Breast epithelium (tissue), 4 donors: ENCODE data around the gene PMPCA. TPM values are rescaled to one million over a fixed set of nuclear protein-coding genes. Genes with fewer than 3 reads are reported as not detected.

ENCODE experiments used
- DNase-seq, 2 donors: peaks; one replicate each; pipeline ENCODE4 v3.0.0-alpha.2; 2019; ENCODE audit warnings: low spot score in 2 of 2
- H3K27ac ChIP-seq, 2 donors: fragments of 200-600 bp; sonication (generic) in 1 of 2; one replicate each; pipeline ENCODE4 v1.5.1; 2016 to 2019; ENCODE audit warnings: mild to moderate bottlenecking in 1 of 2
- H3K27me3 ChIP-seq, 2 donors: fragments of 200-600 bp; sonication (generic) in 1 of 2; one replicate each; pipeline versions ENCODE4 v1.5.1 to v1.6.0; 2017 to 2019; ENCODE audit warnings: control low read depth in 1 of 2, mild to moderate bottlenecking in 1 of 2
- H3K36me3 ChIP-seq: fragments of 200-600 bp; one replicate; pipeline ENCODE4 v1.5.1; 2019
- H3K4me1 ChIP-seq, 2 donors: fragments of 200-600 bp; sonication (generic); one replicate each; pipeline ENCODE4 v1.5.1; 2016 to 2019; ENCODE audit warnings: control low read depth in 1 of 2
- H3K4me3 ChIP-seq, 3 donors: fragments of 200-600 bp; sonication (generic); 1 replicate in 2 of 3; 2 replicates in 1 of 3; pipeline ENCODE4 v1.5.1; 2016 to 2019; ENCODE audit warnings: mild to moderate bottlenecking in 3 of 3, moderate library complexity in 2 of 3
- H3K9me3 ChIP-seq, 2 donors: fragments of 200-600 bp; sonication (generic) in 1 of 2; one replicate each; pipeline ENCODE4 v1.5.1; 2016 to 2019; ENCODE audit warnings: control low read depth in 1 of 2
- CTCF ChIP-seq, 3 donors: fragments of 450-650 bp; IDR thresholded peaks; one replicate each; pipeline ENCODE4 v1.5.1; 2016 to 2017; ENCODE audit warnings: antibody characterized with exemption in 3 of 3, mild to moderate bottlenecking in 3 of 3, moderate library complexity in 3 of 3
- POLR2A ChIP-seq: fragments of 450-650 bp; IDR thresholded peaks from one replicate; pipeline ENCODE4 v1.6.1; 2016; ENCODE audit warnings: antibody characterized with exemption, mild to moderate bottlenecking, moderate library complexity
- POLR2AphosphoS5 ChIP-seq, 3 donors: sonication (generic); formaldehyde crosslinking; IDR thresholded peaks; one replicate each; pipeline ENCODE4 v1.6.1; 2017; ENCODE audit warnings: antibody characterized with exemption in 3 of 3
- intact Hi-C: fragments of 100-400 bp; cut with DNase I; formaldehyde crosslinking; loops from one replicate; pipeline ENCODE4 v1.15.1; 2023; ENCODE audit warnings: low total_unique reads
- total RNA-seq, 3 donors: library from RNA; depleted of rRNA; stranded (reverse); fragments of >200 nt; gene quantifications; one replicate each; pipeline ENCODE4 v1.1.0, GENCODE V29; 2016

PMPCA gene
- total RNA-seq, 3 donors from 2014 or later, result 31.4 to 37.0 (median 35.1) TPM

DNA sequence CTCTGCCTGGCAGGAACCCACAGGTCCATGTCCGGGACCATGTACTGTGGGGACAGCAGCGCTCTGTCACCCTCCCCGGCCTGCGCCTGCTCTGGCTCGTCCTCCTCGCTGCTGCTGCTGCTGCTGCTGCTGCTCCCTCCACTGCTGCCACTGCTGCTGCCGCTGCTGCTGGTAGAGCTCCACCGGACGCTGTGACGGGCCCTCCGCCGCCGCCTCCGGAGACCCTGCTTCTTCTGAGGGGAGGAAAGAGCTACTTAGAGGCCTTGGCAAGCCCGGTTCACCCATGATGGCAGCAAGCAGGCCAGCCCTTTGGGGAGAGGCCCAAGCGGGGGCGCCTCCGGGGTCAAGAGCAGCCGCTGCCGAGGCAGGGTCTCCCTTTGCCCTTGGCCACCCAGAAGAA lies 27.0 kb upstream of the PMPCA start:
- TF ChIP-seq POLR2AphosphoS5 (IDR thresholded peaks at IDR 0.05) (no peak), POLR2A (no peak), CTCF (IDR thresholded peaks at IDR 0.05) (no peak)
- no peak for DNase-seq
- intact Hi-C loops, result no loop called here
- Histone ChIP-seq H3K27me3 (no peaks in the 10 kb centered on the region), H3K27ac (no peak overlapping the region), H3K4me3 (no peak overlapping the region), H3K9me3 (no peaks in the 10 kb centered on the region), H3K36me3 (no peaks in the 10 kb centered on the region), H3K4me1 (no peaks in the 10 kb centered on the region)

- intact Hi-C loops, result no loop called here
- no peaks in the 10 kb centered on the region for H3K27me3 ChIP-seq
- TF ChIP-seq POLR2A, result no peak
- no peak for TF ChIP-seq POLR2AphosphoS5 (IDR thresholded peaks at IDR 0.05)
- no peak for TF ChIP-seq CTCF (IDR thresholded peaks at IDR 0.05)
- no peaks in the 10 kb centered on the region for H3K36me3 ChIP-seq
- H3K4me1 ChIP-seq, result no peaks in the 10 kb centered on the region
- H3K4me3 ChIP-seq, result no peak overlapping the region
- no peaks in the 10 kb centered on the region for H3K9me3 ChIP-seq
- DNase-seq, result no peak
- no peak overlapping the region for H3K27ac ChIP-seq
Measured at GRCh38 chr9:136385015-136385414, 25.4 kb upstream of the PMPCA start.

GRCh38 chr9:136386018-136386417 lies 24.4 kb upstream of the PMPCA start:
- TF ChIP-seq POLR2A, result no peak
- TF ChIP-seq POLR2AphosphoS5 (IDR thresholded peaks at IDR 0.05), result no peak
- TF ChIP-seq CTCF (IDR thresholded peaks at IDR 0.05), result no peak
- Histone ChIP-seq H3K36me3 (no peaks in the 10 kb centered on the region), H3K4me3 (no peak overlapping the region), H3K27me3 (no peaks in the 10 kb centered on the region), H3K27ac (no peak overlapping the region), H3K4me1 (no peaks in the 10 kb centered on the region), H3K9me3 (no peaks in the 10 kb centered on the region)
- no peak for DNase-seq
- intact Hi-C loops, result no loop called here

- H3K27me3 ChIP-seq, result no peaks in the 10 kb centered on the region
- H3K9me3 ChIP-seq, result no peaks in the 10 kb centered on the region
- H3K36me3 ChIP-seq, result peaks cover 5% of the 10 kb centered on the region
- H3K4me3 ChIP-seq, result no peak overlapping the region
- TF ChIP-seq POLR2AphosphoS5 (IDR thresholded peaks at IDR 0.05) (no peak), POLR2A (no peak)
- no peak overlapping the region for H3K27ac ChIP-seq
- intact Hi-C loops, result no loop called here
- no peaks in the 10 kb centered on the region for H3K4me1 ChIP-seq
- DNase-seq, result no peak
Measured at GRCh38 chr9:136387217-136387616, 23.2 kb upstream of the PMPCA start.

DNA sequence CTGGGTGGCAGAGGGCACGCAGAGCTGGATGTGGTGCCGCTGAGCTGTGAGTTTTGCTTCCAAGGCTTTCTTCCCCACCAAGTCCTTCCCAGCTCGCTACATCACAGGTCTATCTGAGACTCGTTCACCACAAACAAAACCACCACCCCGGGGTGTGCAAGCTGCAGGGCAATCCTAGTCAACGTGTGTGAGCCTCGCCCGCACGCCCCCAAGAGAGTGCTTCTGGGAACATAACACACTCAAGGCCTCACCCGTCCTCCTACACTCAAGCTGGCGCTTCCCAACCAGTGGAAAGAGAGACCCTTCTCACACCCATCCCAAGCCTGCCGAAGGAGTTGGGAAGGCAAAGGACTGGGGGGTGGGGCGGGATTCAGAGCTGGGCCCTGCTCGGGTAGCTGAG lies 21.1 kb upstream of the PMPCA start:
- no peaks in the 10 kb centered on the region for H3K27me3 ChIP-seq

More for the DNA sequence above, 21.1 kb upstream of the PMPCA start:
- Histone ChIP-seq H3K4me3 (no peak overlapping the region), H3K9me3 (no peaks in the 10 kb centered on the region), H3K36me3 (peaks cover 5% of the 10 kb centered on the region), H3K27ac (no peak overlapping the region), H3K4me1 (no peaks in the 10 kb centered on the region)
- DNase-seq, result no peak
- TF ChIP-seq CTCF (IDR thresholded peaks at IDR 0.05), result no peak
- TF ChIP-seq POLR2AphosphoS5 (IDR thresholded peaks at IDR 0.05), result no peak
- no peak for TF ChIP-seq POLR2A
- intact Hi-C loops, result no loop called here
